HG02884 (cell line): ENCODE results near the gene DAZL.

ENCODE experiments used
- ATAC-seq: cut with Tn5 transposase; IDR thresholded peaks from one replicate; pipeline ENCODE4 v1.9.1; 2021; ENCODE audit warnings: mild to moderate bottlenecking, moderate library complexity; ENCODE audit not compliant: unreplicated experiment

DAZL gene

DNA sequence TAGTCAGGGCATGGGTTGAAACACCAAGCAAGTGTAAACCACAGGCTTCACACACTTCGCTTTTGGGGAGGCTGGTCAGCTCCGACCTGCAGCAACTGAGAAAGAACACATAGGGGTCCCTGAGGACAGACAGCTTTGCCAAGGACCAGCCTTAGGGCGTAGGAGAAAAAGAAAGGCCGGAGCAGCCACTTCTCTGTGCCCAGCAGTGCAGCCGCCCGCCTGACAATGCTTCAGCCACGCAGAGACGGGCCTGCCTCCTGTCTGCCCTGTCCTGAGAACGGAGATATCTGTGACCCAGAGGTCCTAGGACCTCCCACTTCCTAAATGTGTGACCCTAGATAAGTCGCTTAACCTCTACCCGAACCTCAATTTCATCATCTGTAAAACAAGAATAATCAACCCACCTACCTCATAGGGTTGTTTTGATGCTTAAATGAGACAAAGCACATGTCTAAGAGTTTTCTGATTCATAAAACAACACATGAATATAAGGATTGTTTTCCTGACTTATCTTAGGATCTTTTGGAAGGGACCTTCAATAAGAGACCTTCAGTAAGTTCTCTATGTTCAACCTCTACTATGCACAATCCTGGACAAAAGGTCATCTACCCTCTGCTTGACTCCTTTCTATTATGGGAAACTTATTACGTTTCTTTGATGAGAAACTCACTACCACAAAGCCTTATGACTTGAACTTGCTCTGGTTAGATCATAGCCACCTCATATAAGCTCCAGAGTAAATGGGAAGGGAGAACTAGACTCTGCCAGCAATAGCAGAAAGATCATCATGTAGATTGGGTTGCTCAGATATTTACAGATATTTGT lies 58.8 kb downstream of the DAZL start:
- ATAC-seq, result no peak

DNA sequence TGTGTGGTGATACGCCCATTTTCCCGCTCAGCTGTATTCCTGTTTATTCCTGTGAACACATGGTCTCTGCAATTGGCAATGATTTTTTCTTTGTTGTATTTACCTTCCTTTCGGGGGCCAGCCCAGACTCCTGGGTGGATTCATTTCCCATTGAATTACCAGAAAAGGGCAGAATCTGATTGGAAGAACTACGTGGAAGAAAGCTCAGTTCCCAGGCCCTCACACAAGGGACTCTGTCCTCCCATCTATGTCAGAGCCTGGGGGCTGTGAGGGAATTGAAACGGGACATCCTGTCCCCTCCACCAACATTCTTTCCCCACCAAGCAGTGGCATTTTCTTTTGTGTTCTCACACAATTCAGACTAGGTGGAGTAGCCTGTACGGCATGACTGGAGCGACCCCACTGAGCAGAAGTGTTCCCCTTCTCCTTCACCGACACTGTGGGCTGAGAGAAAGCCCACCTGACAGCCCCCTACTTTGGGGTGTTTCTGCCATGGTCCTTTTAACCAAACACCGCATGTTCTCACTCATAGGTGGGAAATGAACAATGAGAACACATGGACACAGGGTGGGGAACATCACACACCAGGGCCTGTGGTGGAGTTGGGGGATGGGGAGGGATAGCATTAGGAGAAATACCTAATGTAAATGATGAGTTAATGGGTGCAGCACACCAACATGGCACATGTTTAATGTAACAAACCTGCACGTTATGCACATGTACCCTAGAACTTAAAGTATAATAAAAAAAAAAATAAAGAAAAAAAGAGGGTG lies 59.6 kb downstream of the DAZL start:
- no peak for ATAC-seq

DNA sequence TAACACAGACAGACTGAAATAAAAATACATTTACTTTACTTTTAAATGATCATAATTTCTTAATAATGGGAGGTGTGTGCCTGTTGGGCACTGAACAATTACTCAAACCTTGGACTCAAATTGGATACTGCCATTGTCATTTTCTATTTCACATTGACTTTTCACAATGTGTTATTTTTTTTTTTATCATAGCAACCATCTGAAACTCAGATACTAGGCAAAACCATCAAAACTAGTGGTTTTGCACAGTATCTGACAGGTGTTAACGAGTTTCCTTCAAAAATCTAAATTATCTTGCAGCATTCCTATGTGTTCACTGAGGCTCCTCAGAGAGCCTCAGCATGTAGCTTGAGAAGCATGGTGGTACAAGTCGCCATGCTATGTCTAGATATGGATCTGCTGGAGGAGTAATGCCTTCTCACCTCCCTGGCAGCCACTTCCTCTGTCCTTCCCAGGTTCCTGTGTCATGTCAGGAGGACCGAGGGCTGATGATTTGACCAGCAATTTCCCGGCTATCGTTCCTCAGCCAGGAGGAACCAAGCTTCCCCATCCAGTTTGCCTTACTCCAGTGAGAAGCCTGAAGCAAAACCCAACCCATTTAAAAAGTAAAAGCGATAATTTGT lies 61.9 kb downstream of the DAZL start:
- ATAC-seq, result no peak

DNA sequence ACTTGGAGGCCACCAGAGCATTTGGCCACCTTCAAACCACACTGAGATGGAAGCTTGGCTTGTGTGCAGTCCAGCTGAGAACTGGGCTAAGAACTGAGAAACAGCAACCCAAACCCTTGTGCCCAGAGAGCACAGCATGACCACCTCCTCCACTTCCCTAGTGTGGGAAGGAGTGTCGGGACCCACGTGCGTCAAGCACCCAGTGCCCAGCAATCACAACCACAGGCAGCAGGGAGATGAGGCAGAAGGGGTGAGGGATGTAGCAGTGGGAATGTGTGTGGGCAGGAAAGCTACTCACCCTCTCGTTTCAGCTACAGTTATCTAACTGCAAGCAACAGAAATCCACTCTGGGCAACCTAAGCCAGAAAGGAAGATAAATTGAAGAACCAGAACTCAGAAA lies 66.7 kb downstream of the DAZL start:
- no peak for ATAC-seq

DNA sequence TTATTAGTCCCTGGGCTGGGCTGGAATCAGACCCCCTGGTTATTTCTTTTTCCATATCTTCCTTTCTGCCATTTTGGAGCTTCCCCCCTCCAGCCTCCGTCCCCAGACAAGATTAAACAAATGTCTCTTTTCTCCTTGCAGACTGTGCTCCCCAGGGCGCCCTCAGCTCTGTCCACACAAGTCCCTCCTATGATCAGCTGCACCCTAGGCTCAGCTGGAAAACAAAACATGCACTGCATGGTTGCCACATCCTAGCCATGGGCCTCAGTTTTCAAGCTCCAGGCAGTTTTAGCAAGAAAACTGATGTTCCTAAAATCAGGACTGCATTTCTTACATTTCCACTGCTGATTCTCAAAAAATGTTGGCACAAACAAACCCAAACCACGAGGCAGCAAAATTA lies 68.2 kb downstream of the DAZL start:
- no peak for ATAC-seq
